Fibroblast of skin of right quadriceps (primary cell): ENCODE measurements around the gene NT5DC3.

ENCODE experiments used
- DNase-seq: peaks from one replicate; pipeline ENCODE4 v3.0.0-alpha.2; 2013

The NT5DC3 gene

DNA sequence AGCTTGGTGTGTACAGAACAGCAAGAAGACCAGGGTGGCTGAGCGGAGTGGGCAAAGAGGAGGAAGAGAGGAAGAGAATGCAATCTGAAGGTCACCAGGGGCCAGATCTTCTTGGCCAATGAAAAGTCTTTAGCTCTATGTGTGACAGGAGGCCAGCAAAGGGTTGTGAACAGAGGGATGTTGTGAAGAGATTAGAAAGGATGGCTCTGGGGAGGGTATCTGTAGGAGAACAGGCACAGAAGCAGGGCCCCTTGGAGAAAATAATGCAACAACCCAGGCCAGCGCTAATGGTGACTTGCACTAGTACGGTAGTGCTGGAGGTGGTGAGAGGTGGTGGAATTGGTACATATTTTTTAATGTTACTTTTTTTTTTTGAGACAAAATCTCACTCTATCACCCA lies 97.2 kb downstream of the NT5DC3 start:
- no peak for DNase-seq

DNA sequence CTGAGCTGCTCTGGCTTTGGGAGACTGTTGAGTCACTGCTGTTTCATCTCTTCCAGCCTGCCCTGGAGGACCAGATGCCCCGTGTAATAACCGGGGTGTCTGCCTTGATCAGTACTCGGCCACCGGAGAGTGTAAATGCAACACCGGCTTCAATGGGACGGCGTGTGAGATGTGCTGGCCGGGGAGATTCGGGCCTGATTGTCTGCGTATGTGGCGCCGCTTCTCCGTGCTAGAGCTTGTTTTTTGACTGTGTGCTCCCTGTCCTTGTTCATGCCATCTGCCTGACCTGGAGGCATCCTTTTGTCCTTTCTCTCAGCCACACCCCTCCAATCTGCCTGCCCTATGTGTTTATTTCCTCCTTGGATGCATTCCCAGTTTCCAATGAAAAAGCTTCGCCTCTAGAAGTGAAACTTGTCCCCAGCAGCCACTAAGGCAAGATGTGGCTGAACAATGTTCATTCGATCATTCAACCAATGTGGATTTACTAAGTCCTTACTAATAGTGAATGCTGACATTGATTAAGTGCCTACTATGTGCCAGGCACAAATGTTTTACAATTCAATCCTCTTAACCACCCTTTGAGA lies 98.6 kb downstream of the NT5DC3 start:
- DNase-seq, result peak; percentile 2

DNA sequence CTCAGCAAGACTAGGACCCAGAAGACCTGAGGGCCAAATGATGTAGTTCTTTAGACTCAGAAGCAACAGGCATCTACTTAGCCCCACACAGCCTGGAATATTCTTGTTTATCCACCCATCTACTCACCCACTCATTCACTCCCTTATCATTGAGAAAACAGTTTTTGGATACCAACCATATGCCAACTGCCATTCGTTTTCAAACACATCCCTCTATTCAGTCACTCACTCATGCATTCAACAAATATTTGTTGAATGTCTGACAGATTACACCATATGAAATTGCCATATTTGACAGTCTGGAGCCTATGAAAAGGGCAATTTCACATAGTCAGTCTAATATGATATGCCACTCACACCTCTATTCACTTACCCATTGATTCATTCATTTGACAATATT lies 103.2 kb downstream of the NT5DC3 start:
- DNase-seq, result no peak

- no peak for DNase-seq
These were observed 104.5 kb downstream of the NT5DC3 start for GRCh38 chr12:103736572-103736971.

GRCh38 chr12:103735291-103735690 lies 105.7 kb downstream of the NT5DC3 start:
- no peak for DNase-seq

DNA sequence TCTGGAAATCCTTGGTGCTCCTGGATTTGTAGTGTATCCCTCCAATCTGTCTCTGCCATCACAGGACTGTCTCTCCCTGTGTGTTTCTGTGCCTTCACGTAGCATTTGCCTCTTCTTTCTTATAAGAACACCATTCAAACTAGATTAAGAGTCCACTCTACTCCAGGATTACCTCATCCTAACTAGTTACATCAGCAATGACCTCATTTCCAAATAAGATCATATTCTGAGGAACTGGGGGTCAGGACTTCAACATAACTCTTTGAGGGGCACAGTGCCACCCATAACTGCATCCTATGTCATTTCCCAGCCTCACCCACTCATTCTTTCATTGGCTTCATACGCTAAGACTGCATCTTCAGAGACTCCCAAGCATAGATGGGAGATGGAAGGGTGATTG lies 106.2 kb downstream of the NT5DC3 start:
- DNase-seq, result no peak

DNA sequence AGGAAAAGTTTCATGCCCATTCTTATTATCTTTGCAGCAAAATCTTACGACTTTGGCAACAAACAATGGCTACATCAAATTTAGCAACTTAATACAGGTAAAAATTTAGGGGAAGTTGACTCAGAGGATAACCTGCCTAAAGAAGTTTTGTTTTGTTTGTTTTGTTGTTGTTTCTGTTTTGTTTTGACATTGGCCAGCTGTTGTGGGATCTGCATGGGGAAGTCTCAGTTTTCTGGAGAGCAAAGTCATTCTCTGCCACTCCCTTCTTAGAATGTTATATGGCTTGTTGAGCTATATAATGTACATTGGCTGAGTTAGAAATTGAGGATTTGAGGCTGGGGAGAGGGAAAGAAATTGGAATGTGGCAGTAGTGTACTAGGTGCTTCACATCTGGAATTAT lies 109.5 kb downstream of the NT5DC3 start:
- DNase-seq, result no peak

- no peak for DNase-seq
These were observed 111.5 kb downstream of the NT5DC3 start for GRCh38 chr12:103729499-103729898.

- no peak for DNase-seq
These were observed 112.7 kb downstream of the NT5DC3 start for GRCh38 chr12:103728323-103728722.

GRCh38 chr12:103727638-103728037 lies 113.4 kb downstream of the NT5DC3 start:
- no peak for DNase-seq

DNA sequence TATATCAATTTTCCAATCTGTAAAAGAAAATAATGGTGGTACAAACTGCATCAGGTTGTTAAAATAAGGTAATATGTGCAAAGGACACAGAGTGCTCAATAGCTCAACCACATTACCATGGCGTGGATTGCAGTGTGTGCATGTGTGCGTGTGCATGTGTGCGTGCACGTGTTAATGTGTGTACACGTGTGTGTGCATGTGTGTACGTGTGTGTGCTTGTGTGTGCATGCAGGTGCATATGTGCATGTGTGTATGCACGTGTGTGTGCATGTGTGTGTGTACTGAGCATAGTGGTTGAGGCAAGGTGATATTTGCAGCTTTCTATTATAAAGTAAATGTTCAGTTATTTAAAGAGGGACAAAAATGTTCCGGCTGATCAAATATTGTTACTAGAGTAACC lies 115.6 kb downstream of the NT5DC3 start:
- DNase-seq, result no peak
